MM.1S (cell line): Measurements from ENCODE around the gene CCNE1.
A peak's percentile ranks its signal among the peaks of the same experiment; 100 is the strongest.
"Not testable (repeated sequence)": the region's sequence is repeated elsewhere in the genome, so short reads cannot be mapped to it uniquely, and the experiment has no call there.

Experiments used
- DNase-seq: peaks from one replicate; pipeline ENCODE4 v3.0.0-alpha.2; 2015
- H2AFZ ChIP-seq: fragments of 300-600 bp; sonication (generic); 2 replicates; pipeline ENCODE4 v1.6.0; 2016; ENCODE audit warnings: antibody characterized with exemption, low read length
- H3F3A ChIP-seq: fragments of 300-600 bp; sonication (generic); 2 replicates; pipeline ENCODE4 v1.6.1; 2016; ENCODE audit warnings: mild to moderate bottlenecking, antibody characterized with exemption, low read length, moderate library complexity, mixed read lengths; ENCODE audit not compliant: insufficient read depth
- H3K27ac ChIP-seq: fragments of 300-600 bp; sonication (generic); 2 replicates; pipeline ENCODE4 v1.5.1; 2016; ENCODE audit warnings: mild to moderate bottlenecking, low read length
- H3K27me3 ChIP-seq: fragments of 300-600 bp; sonication (generic); replicated peaks from 2 replicates; pipeline ENCODE4 v1.6.0; 2016; ENCODE audit warnings: low read length; ENCODE audit not compliant: insufficient read depth
- H3K36me3 ChIP-seq: fragments of 300-600 bp; sonication (generic); replicated peaks from 2 replicates; pipeline ENCODE4 v1.6.1; 2016; ENCODE audit warnings: mild to moderate bottlenecking, low read length, mixed read lengths; ENCODE audit not compliant: insufficient read depth
- H3K4me1 ChIP-seq: fragments of 300-600 bp; sonication (generic); 2 replicates; pipeline ENCODE4 v1.6.1; 2016; ENCODE audit warnings: low read length, mixed read lengths
- H3K4me2 ChIP-seq: fragments of 300-600 bp; sonication (generic); 2 replicates; pipeline ENCODE4 v1.6.0; 2016; ENCODE audit warnings: low read depth, low read length
- H3K4me3 ChIP-seq: fragments of 300-600 bp; sonication (generic); 2 replicates; pipeline ENCODE4 v1.5.1; 2016; ENCODE audit warnings: low read length, mixed read lengths
- H3K79me2 ChIP-seq: fragments of 300-600 bp; sonication (generic); 2 replicates; pipeline ENCODE4 v1.6.1; 2016; ENCODE audit warnings: mixed run types, low read length, mixed read lengths
- H3K9ac ChIP-seq: fragments of 300-600 bp; sonication (generic); 2 replicates; pipeline ENCODE4 v1.6.1; 2016; ENCODE audit warnings: low read length, mixed read lengths
- H3K9me2 ChIP-seq: fragments of 300-600 bp; sonication (generic); replicated peaks from 2 replicates; pipeline ENCODE4 v1.6.1; 2016; ENCODE audit warnings: mild to moderate bottlenecking, low read length, mixed read lengths; ENCODE audit not compliant: insufficient read depth
- H3K9me3 ChIP-seq: fragments of 300-600 bp; sonication (generic); replicated peaks from 2 replicates; pipeline ENCODE4 v1.6.1; 2016; ENCODE audit warnings: mild to moderate bottlenecking, low read length, mixed read lengths; ENCODE audit not compliant: insufficient read depth
- H4K20me1 ChIP-seq: fragments of 300-600 bp; sonication (generic); 2 replicates; pipeline ENCODE4 v1.6.1; 2016; ENCODE audit warnings: mild to moderate bottlenecking, low read length, moderate library complexity, mixed read lengths; ENCODE audit not compliant: insufficient read depth
- CTCF ChIP-seq: fragments of 300-600 bp; sonication (generic); IDR thresholded peaks from 2 replicates; pipeline ENCODE4 v1.5.1; 2016; ENCODE audit warnings: antibody characterized with exemption, low read length, mixed read lengths
- EZH2 ChIP-seq: fragments of 300-600 bp; sonication (generic); optimal IDR thresholded peaks from 2 replicates; pipeline ENCODE3; 2017; ENCODE audit warnings: low read depth, mild to moderate bottlenecking, antibody characterized with exemption, low read length, mixed read lengths
- EZH2phosphoT487 ChIP-seq: fragments of 300-600 bp; sonication (generic); IDR thresholded peaks from 2 replicates; pipeline ENCODE4 v1.6.1; 2018; ENCODE audit warnings: antibody characterized with exemption, low read length

Gene CCNE1

GRCh38 chr19:29798774-29799497, 12.9 kb upstream of the CCNE1 start:
- no peak overlapping the region for H2AFZ ChIP-seq
- no peak for TF ChIP-seq EZH2phosphoT487
- no peak for TF ChIP-seq CTCF
- TF ChIP-seq EZH2: no peak
- H3K4me2 ChIP-seq: no peak overlapping the region
- no peaks in the 10 kb centered on the region for H3F3A ChIP-seq
- H3K4me3 ChIP-seq: no peak overlapping the region
- no peaks in the 10 kb centered on the region for H3K9me3 ChIP-seq
- H3K4me1 ChIP-seq: no peaks in the 10 kb centered on the region
- H3K36me3 ChIP-seq: no peaks in the 10 kb centered on the region
- H3K27ac ChIP-seq: no peak overlapping the region
- no peaks in the 10 kb centered on the region for H3K79me2 ChIP-seq
- peaks cover 13% of the 10 kb centered on the region; the same call in 1 of the 2 replicates for H3K27me3 ChIP-seq
- H3K9ac ChIP-seq: no peak overlapping the region
- no peaks in the 10 kb centered on the region for H4K20me1 ChIP-seq
- H3K9me2 ChIP-seq: no peaks in the 10 kb centered on the region
- DNase-seq: no peak

- H3K4me3 ChIP-seq: no peak overlapping the region
- H3K9me3 ChIP-seq: no peaks in the 10 kb centered on the region
- no peak overlapping the region for H2AFZ ChIP-seq
- H3K9me2 ChIP-seq: no peaks in the 10 kb centered on the region
- peaks cover 11% of the 10 kb centered on the region; the same call in 1 of the 2 replicates for H3K27me3 ChIP-seq
- no peaks in the 10 kb centered on the region for H3K36me3 ChIP-seq
- H3K4me1 ChIP-seq: no peaks in the 10 kb centered on the region
- no peaks in the 10 kb centered on the region for H4K20me1 ChIP-seq
- TF ChIP-seq EZH2phosphoT487: no peak
- no peak for TF ChIP-seq CTCF
- no peak for TF ChIP-seq EZH2
- no peak overlapping the region for H3K27ac ChIP-seq
- H3K4me2 ChIP-seq: no peak overlapping the region
- H3F3A ChIP-seq: no peaks in the 10 kb centered on the region
- no peak for DNase-seq
- no peaks in the 10 kb centered on the region for H3K79me2 ChIP-seq
- no peak overlapping the region for H3K9ac ChIP-seq
These were observed 11.5 kb upstream of the CCNE1 start for GRCh38 chr19:29800100-29800825.

- not testable (repeated sequence) for H3K9ac ChIP-seq, H3K9me2 ChIP-seq, H3K4me1 ChIP-seq, H3K27ac ChIP-seq, H3K4me2 ChIP-seq, H3K9me3 ChIP-seq, DNase-seq, H4K20me1 ChIP-seq, H3K27me3 ChIP-seq, H3K4me3 ChIP-seq, H3K36me3 ChIP-seq, H3F3A ChIP-seq, H3K79me2 ChIP-seq, H2AFZ ChIP-seq
These were observed 7.8 kb upstream of the CCNE1 start for GRCh38 chr19:29803951-29804350.

- Histone ChIP-seq H3K4me2 (no peak overlapping the region; the same call in 1 of the 2 replicates), H3F3A (no peaks in the 10 kb centered on the region), H2AFZ (no peak overlapping the region), H4K20me1 (no peaks in the 10 kb centered on the region), H3K9me3 (no peaks in the 10 kb centered on the region), H3K27ac (no peak overlapping the region), H3K36me3 (no peaks in the 10 kb centered on the region), H3K4me1 (no peaks in the 10 kb centered on the region), H3K9me2 (no peaks in the 10 kb centered on the region), H3K9ac (no peak overlapping the region), H3K79me2 (no peaks in the 10 kb centered on the region), H3K27me3 (no peaks in the 10 kb centered on the region), H3K4me3 (no peak overlapping the region)
- peak; percentile 74 for DNase-seq
- no peak for TF ChIP-seq EZH2phosphoT487
- no peak for TF ChIP-seq EZH2
- no peak for TF ChIP-seq CTCF
These were observed 7.3 kb upstream of the CCNE1 start for GRCh38 chr19:29804493-29804892.
